Measurements from ENCODE around the gene JPT2.
"Not testable (repeated sequence)": the region's sequence is repeated elsewhere in the genome, so short reads cannot be mapped to it uniquely, and the experiment has no call there.

Gene JPT2

GRCh38 chr16:1677339-1677738 is 740 bp upstream of the JPT2 start:
- DNase-seq, result no peak

GRCh38 chr16:1678500-1679098 is 520 bp downstream of the JPT2 start:
- peak; percentile 64 for DNase-seq

GRCh38 chr16:1680361-1680760 is 2.3 kb downstream of the JPT2 start:
- DNase-seq, result no peak

- DNase-seq, result no peak
Measured at GRCh38 chr16:1681032-1681431, 3.0 kb downstream of the JPT2 start.

- no peak for DNase-seq
Measured at GRCh38 chr16:1687427-1688316, 9.6 kb downstream of the JPT2 start.

GRCh38 chr16:1688807-1689560 is 10.9 kb downstream of the JPT2 start:
- no peak for DNase-seq

- DNase-seq, result no peak
Measured at GRCh38 chr16:1689853-1690252, 11.8 kb downstream of the JPT2 start.

GRCh38 chr16:1690810-1691209 is 12.7 kb downstream of the JPT2 start:
- DNase-seq, result no peak

GRCh38 chr16:1691276-1691675 is 13.2 kb downstream of the JPT2 start:
- DNase-seq, result no peak

- DNase-seq, result no peak
Measured at GRCh38 chr16:1691956-1692355, 13.9 kb downstream of the JPT2 start.

GRCh38 chr16:1696863-1697262 is 18.8 kb downstream of the JPT2 start:
- DNase-seq, result no peak

- DNase-seq, result no peak
Measured at GRCh38 chr16:1698680-1699079, 20.6 kb downstream of the JPT2 start.

GRCh38 chr16:1700246-1700645 is 22.2 kb downstream of the JPT2 start:
- no peak for DNase-seq

- DNase-seq, result no peak
Measured at GRCh38 chr16:1701216-1701878, 23.3 kb downstream of the JPT2 start.

GRCh38 chr16:1705324-1705687 is 27.2 kb downstream of the JPT2 start:
- DNase-seq, result not testable (repeated sequence)

- peak; percentile 94 for DNase-seq
Measured at GRCh38 chr16:1705688-1706385, 27.8 kb downstream of the JPT2 start, which contains the start of gene MAPK8IP3. Gene MAPK8IP3 (plus strand): TSS chr16:1706195. CDS start chr16:1706340, 145 bp downstream.

- peak; percentile 56 for DNase-seq
Measured at GRCh38 chr16:1706386-1707192, 28.5 kb downstream of the JPT2 start.

GRCh38 chr16:1707193-1707790 is 29.2 kb downstream of the JPT2 start:
- no peak for DNase-seq

GRCh38 chr16:1708083-1708767 is 30.1 kb downstream of the JPT2 start:
- DNase-seq, result no peak

- DNase-seq, result peak; percentile 55
Measured at GRCh38 chr16:1708768-1709180, 30.7 kb downstream of the JPT2 start.
